HG03575 (cell line): ENCODE data around the gene SRCAP.

Experiments
- ATAC-seq: cut with Tn5 transposase; IDR thresholded peaks from one replicate; pipeline ENCODE4 v1.9.1; 2021; ENCODE audit not compliant: unreplicated experiment, insufficient number of reproducible peaks, low FRiP score; ENCODE audit errors: extremely low read depth

Gene SRCAP

DNA sequence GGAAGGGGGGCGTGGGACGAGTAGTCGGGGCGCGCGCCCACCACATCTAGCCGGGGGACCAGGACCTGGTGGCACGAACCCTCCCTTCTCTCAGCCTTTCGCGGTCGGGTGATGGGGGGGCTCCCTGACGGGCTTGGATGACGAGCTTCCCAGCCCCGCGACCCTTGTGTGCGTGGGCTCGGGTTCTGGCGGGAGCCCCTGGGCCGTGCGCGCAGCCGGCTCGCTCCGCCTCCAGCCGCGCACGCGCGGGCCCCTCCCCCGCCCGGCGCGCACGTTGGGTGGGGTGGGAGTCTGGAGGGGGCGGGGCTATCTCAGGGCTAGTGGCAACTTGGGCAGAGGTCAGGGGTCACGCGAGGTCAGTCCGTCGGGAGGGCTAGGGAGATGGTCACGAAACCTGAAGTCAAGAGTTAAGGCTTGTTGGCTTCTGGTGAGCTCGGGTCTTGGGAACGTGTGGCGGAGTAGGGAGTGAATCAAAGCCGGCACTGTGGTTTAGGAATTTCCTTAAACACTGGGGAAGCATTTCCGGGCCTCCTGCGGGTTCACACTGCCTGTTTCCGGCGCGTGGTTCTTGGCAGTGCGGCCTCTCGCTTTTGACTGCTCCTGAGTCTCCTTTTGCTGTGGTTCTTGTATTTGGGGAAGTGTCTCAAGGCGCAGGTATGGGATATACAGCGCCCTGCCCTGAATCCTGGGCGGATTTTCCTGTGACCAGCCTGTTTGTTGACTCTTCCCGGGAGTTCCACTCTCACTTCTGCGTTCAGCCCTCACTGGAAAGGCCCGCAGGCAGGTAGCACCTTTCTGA, at the start of gene SRCAP:
Gene SRCAP (plus strand): TSS at position 356 of the 799 bp plus-strand sequence. CDS start 1,654 bp downstream, outside the sequence.
- no peak for ATAC-seq

GRCh38 chr16:30649725-30650368, 49.1 kb upstream of the SRCAP start:
- ATAC-seq = no peak

DNA sequence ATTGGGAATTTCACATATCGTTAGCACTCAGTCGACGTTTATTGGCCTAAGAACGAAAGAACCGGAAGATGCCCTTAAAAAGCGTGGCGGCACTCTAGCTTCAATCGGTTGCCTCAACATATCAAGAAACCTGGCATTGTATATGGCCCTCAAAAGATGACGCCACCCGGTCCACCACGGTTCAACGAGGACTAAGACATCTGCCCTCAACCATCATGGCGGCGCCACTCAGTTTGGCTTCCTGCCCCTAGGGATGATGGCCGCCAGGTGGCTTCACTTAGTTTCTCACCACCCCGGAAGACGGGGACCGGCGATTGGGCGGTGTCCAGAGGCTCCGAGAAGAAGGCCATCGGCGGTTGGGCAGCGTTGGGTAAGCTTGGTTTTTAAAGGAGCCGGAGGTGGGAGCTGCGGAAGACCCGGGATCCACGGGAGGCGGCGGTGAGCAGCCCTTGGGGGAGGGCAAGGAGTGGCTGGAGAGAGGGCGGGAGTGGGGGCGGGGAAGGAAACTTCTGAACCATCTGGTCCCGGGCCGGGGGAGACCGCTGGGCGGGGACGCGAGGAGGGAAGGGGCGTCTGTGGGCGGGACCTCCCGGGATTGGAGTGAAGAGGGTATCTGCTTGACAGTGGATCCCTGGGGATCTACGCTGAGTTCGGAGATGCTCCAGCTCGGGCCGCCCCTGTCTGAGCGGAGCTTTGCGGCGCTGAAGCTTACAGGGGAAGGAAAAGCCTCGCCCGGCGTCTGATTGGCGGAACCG, 48.4 kb upstream of the SRCAP start, which contains the start of gene PRR14:
Gene PRR14 (plus strand): TSS at position 592 of the 755 bp plus-strand sequence. CDS start 686 bp downstream, outside the sequence.
- peak; percentile 45 for ATAC-seq

DNA sequence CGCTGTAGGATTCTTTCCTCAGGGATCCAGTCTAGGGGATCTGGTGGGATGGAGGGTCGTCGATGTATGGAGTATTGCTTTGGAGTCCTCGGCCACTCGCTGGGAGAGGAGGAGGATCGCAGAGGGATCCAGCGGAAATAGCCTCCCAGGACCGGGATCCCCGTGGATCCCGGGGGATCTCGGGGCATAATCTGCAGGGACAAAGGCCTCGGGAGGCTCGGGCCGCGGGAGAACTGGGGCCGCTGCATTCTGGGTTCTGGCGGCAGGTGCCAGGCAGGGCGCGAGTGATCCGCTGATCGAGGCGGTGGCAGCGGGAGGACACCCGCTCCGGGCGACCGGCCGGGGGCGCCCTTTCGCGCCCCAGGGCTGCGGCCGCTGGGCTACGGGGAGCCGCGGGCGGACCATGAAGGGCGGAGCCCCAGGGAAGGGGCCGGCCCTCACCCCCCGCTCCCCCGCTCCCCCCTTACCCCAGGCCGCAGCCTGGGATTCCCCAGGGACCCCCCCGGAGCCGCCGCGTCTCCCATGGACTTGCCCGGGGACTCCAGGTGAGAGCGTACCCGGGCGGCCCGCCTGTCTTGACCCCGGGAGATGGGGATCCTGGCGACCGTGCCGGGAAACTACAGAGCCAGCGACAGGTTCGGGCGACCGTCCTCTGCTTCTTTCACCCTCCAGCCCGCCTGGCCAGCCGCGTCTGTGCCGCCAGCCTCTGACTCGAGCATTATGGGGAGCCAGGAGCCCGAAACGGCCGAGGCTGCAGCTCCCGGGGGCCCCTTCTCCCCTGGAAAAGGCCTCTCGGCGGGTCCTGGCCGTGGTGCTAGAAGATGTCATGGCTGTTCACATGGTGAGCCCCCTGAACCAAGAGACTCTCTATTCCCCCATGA, 47.6 kb upstream of the SRCAP start:
- ATAC-seq = peak; percentile 6

DNA sequence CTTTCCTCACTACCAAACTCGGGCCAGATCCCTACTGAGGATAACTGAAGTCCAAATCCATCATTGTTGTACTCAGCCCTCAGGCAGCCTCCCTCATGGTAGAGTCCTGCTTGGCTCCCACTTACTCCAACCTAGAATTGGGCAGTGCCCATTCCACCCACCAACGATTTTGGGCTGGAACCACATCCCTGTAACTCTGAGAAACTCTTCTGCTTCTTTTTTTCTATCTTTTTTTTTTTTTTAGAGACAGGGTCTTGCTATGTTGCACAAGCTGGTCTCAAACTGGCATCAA, 47.0 kb upstream of the SRCAP start:
- ATAC-seq = no peak

GRCh38 chr16:30652718-30653117, 46.3 kb upstream of the SRCAP start:
- ATAC-seq = no peak

DNA sequence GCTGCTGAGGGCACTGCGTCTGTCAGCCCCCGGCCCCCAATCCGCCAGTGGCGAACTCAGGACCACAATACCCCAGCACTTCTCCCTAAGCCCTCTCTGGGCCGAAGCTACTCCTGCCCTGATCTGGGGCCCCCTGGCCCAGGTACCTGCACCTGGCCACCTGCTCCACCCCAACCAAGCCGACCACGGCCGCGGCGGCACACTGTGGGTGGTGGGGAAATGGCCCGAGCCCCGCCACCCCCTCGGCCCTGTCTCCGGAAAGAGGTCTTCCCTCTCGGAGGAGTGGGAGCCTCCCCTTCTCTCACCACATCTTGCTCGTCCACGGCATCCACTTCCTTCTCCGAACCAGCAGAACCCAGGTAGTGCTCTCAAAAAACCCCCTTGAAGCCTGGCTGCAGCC, 44.1 kb upstream of the SRCAP start:
- no peak for ATAC-seq

DNA sequence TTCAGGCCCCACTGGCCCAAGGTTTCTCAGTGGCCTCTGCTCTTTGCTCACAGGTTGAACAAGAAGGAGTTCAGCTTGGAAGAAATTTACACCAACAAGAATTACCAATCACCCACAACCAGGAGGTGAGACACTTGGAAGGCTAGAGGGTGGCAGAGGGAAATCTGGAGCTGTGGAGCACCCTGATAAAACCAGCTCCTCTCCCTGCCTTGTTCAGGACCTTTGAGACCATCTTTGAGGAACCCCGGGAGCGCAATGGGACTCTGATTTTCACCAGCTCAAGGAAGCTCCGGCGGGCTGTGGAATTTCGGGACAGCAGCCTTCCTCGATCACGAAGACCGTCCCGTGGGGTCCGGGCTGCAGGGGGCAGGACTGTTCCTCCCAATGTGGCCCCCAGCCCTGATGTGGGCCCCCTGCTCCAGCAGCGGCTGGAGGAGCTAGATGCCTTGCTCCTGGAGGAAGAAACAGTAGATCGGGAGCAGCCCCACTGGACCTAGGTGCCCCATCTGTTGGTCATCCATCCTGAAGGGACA, 43.1 kb upstream of the SRCAP start:
- no peak for ATAC-seq

DNA sequence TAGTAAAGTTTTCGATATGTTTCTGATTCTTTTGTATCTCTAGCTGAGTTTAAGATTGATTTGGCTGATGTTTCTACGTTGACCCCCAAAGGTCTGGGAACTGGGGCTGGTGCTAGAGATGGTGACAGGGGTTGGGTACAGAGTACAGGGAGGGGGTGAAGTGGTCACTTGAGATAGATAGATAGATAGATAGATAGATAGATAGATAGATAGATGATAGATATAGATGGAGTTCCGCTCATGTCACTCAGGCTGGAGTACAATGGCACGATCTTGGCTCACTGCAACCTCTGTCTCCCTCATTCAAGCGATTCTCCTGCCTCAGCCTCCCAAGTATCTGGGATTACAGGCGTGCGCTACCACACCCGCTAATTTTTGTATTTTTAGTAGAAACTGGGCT, 42.6 kb upstream of the SRCAP start:
- ATAC-seq = no peak

GRCh38 chr16:30656974-30657865, 41.8 kb upstream of the SRCAP start:
- ATAC-seq = no peak

DNA sequence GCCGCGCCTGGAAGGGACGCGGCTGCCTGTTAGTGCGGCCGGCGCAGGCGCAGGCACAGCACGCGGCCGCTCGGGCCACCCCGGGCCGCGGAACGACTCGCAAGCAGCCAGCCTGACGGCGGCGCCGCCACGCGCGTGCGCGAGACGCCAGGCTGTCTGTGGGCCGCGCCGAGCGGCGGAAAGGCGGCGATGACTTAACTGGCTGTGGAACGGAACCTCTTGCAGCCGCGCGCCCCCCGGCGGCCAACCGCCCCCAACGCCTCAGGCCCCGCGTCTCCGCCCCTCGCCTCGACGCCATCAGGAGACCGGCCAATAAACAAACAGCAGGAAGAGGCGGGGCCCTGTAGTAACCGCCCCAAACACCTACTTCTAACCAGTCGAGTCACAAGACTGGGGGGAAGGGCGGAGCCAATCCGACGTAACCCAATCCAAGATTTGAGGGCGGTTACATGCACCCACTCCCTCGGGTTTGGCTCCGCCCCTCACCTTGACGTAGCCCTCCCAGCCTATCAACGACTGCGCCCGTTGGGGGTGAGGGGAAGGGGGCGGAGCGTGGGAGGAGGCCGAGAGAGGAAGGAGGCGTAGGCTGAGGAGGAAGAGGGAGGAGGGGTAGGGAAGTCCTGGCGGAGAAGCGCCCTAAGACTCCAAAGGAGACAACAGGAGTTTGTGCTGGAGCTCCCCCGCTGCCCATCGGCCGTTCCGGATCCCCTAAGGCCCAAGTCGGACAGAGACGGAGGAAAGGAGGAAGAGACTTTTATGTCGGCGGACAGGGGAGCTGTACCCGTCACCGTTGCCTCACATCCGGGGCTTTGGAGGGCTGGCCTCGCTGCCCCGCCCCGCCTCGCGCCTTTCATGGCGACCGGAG, 40.9 kb upstream of the SRCAP start, which contains the start of gene FBRS:
Gene FBRS (plus strand): TSS at position 566 of the 865 bp plus-strand sequence. CDS start 1,088 bp downstream, outside the sequence.
- peak; percentile 48 for ATAC-seq

DNA sequence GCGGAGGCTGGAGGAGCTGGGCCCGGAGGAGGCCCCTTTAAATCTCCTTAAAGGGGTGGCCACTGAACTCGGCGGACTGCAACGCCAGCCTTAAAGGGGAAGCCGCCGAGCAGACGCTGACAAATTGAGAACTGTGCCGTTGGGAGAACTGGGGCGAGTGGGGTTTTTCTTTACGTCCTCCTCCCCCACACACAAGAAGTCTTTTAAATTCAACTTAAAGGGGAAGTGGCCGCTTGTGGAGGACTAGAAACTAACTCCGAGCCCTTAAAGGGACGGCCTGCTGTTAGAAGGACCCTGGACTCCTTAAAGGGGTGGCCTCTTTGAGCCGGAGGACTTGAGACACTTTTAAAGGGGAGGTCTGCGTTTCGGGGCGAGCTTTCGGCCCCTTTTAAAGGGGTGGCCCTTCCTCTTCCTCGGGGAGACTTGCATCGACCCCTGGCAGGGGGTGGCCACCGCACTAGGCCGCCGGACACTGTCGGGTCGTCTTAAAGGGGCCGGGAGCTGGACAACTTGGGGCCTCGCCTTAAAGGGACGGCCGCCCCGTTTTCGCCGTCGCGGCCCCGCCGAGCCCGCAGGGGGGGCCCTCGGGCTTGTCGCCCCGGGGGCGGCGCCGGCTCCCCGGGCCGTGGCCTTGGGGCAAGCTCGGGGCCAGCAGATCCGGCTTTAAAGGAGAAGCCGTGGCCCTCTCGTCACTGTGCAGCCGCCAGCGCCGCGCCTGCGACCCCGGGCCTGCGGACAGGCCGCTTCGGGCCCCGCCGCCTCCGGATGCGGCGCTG, 40.1 kb upstream of the SRCAP start:
- ATAC-seq = peak; percentile 23

GRCh38 chr16:30659507-30660423, 39.2 kb upstream of the SRCAP start:
- no peak for ATAC-seq

GRCh38 chr16:30660424-30661261, 38.3 kb upstream of the SRCAP start:
- no peak for ATAC-seq
